OCI-LY3 (cell line): ENCODE data around the gene VAMP8.

Experiments
- CTCF ChIP-seq: fragments of 200-600, 300-600 bp; sonication (generic); IDR thresholded peaks from 2 replicates; pipeline ENCODE4 v1.5.1; 2014; ENCODE audit warnings: antibody characterized with exemption, low read length, low read depth
- EZH2phosphoT487 ChIP-seq: fragments of 200-600 bp; shearing (Covaris generic); IDR thresholded peaks from 2 replicates; pipeline ENCODE4 v1.6.1; 2018; ENCODE audit warnings: antibody characterized with exemption, mixed run types, low read depth

- no peak for TF ChIP-seq CTCF
- no peak for TF ChIP-seq EZH2phosphoT487
Observed at GRCh38 chr2:85560812-85561279, 16.5 kb upstream of the VAMP8 start.
